GM12864 (cell line): ENCODE data around the gene SPDEF.

ENCODE experiments used
- DNase-seq: peaks from one replicate; pipeline ENCODE4 v3.0.0-alpha.2; 2011; ENCODE audit warnings: low read depth
- H3K4me3 ChIP-seq: 2 replicates; pipeline ENCODE4 v1.5.1; 2011; ENCODE audit warnings: mild to moderate bottlenecking, low read depth, low read length, control low read depth
- TF ChIP-seq, protein P1 (sequence below): IDR thresholded peaks from 2 replicates; pipeline ENCODE4 v1.5.1; 2011; ENCODE audit warnings: low read depth, mild to moderate bottlenecking, moderate library complexity, low read length, control low read depth, inconsistent platforms; ENCODE audit errors: missing control alignments

Gene SPDEF

DNA sequence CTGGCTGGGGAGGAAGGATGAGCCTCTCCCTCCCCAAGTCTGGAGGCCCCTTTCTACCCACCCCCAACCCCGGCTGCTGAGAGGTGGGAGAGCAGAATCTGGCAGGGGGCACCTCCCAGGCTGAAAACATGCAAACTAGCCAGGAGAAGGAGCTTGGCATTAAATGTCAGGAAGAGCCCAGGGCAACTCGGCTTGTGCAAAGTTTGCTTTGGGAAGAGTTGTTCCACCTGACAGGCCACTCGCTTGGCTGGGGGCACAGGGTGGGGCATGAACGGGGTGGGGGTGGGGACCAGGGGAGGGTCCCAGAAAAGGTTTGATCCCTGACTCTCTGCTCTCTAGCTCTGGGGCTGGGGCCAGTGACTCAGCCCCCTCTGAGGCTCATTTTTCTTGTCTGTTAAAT is 3.0 kb downstream of the SPDEF start:
- H3K4me3 ChIP-seq = no peak overlapping the region

DNA sequence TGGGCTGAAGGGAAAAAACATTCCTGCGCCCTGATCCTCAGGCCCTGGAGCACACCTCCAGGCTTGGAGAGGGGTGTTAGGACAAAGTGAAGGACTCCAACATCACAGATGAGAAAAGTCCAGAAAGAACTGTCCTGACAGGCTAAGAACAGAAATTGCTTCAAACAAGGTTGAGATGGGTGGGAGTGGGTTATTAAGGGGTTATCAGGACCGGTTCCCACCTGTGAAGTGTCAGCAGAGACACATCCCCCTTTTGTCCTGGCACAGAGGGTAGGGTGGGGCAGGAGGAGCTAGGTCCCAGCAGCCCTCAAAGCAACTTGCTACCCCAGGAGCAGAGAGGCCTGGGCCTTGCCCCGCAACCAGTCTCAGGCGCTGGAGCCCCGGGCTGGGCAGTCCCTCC is 3.5 kb downstream of the SPDEF start:
- TF ChIP-seq, protein P1, sequence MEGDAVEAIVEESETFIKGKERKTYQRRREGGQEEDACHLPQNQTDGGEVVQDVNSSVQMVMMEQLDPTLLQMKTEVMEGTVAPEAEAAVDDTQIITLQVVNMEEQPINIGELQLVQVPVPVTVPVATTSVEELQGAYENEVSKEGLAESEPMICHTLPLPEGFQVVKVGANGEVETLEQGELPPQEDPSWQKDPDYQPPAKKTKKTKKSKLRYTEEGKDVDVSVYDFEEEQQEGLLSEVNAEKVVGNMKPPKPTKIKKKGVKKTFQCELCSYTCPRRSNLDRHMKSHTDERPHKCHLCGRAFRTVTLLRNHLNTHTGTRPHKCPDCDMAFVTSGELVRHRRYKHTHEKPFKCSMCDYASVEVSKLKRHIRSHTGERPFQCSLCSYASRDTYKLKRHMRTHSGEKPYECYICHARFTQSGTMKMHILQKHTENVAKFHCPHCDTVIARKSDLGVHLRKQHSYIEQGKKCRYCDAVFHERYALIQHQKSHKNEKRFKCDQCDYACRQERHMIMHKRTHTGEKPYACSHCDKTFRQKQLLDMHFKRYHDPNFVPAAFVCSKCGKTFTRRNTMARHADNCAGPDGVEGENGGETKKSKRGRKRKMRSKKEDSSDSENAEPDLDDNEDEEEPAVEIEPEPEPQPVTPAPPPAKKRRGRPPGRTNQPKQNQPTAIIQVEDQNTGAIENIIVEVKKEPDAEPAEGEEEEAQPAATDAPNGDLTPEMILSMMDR = no peak
- H3K4me3 ChIP-seq = no peak overlapping the region
- no peak for DNase-seq

More for the DNA sequence above, 3.0 kb downstream of the SPDEF start:
- TF ChIP-seq, protein P1 = no peak
- DNase-seq = no peak

DNA sequence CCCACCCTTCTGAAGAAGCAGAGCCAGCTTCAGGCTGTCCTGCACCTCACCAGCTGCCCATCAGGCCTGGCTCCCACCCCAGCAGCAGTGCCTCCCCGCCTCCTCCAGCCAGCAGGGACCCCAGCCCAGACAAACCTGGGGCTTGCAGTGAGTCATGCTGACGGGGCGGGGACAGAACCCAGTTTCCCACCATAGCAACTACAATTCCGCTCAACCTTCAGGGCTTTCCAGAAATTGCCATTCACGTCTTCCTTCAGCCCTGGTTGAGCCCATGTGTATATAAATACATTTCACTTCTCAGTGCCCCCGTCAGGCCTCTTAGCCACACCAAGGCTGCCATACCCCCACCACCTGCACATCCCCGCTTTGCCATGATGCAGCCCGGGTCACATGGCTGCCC is 4.4 kb downstream of the SPDEF start:
- no peak for DNase-seq
- TF ChIP-seq, protein P1 = no peak

DNA sequence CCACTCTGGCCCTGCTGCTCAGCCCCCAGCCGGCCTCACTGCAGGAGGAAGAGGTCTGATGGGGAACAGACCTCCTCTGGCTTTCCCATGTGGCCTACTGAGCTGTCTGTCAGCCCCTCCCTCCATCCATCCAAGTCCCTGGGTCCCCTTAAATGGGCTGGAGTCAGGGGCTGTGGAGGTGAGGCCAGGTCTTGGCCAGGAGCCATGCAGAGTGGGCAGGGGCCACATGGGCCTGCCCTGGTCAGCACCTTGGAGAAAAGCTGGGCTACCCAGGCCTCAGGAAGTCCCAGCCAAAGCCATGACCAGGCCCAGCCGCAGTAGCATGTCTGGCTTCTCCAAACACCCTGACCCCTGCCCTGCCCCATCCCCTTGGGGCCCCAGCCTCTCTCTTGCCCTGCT is 6.3 kb downstream of the SPDEF start:
- TF ChIP-seq, protein P1 = no peak
- no peak for DNase-seq
- H3K4me3 ChIP-seq = no peak overlapping the region

More for the DNA sequence above, 4.4 kb downstream of the SPDEF start:
- no peak overlapping the region for H3K4me3 ChIP-seq

DNA sequence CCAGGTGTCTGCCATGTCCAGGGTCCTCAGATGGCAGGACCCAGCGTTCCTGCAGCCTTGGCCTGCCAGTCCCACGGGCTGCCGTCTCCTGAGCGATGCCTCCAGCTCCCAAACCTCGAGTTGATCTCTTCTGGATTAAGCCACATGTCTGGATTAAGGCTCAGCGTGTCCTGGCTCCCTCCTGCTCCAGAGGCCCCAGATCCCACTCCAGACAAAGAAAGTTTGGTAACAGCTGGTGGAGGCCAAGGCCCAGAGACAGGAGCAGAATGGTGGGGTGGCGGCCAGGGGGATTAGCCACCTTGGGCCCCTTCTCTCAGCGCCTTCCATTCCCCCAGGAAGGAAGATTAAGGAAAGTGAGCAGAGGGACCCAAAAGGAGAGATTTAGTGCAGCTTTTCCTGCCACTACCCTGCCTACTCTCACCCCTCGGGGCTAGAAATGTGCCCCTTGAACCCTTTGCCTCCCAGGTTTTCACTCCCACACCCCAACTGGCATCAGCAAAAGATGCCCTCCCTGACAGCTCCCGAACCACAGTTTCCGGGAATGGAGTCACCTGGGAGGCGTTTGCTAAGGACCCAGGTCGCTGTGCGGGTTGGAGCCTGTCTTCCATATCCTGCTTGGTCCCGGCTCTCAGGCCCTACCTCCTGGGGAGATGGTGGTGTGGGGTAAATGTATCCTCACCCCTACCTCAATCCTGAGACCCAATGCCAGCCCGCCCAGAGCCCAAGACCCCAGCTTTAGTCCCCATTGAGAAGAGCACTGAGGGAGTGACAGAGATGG is 6.9 kb downstream of the SPDEF start:
- TF ChIP-seq, protein P1 = no peak

DNA sequence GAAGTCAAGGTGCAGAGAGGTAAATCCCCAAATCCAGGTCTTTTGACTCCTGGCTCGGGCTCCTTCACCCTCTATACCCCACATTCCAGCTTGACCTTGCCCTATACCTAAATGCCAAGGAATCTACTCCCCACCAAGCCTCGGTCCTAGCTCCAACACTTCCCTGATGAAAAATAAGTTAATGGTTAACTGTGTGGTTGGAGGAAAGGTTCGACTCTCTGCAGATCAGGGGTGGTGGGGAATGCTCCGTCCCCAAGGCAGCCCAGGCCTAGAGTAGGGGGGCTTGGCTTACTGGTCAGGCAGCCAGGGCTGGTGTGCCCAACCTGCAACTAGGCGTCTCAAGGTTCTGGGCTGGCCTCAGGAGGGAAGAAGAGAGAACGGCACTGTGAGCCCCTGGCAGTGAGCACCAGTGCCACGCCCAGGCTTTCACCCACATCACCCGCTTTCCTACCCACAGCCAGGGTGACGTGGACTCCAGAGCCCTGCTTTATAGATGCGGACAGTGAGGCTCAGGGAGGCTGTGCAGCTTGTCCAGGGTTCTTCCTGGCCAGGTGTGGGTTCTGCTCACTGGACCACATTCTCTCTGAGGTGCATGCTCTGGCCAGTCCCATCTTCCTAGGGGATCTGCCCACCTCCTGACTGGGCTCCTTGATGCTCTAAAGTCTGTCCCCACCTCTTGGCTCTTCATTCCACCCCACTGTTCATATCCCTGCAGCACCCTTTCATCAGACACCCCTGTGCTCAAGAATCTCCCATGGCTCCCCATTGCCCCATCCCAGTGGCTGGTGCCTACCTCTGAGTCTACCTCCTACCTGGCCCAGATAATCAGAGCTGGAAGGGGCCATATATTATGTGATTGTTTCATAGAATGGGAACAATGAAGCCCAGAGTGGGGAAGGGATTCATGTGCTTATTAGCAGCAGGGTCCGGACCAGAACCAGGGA is 8.2 kb downstream of the SPDEF start:
- TF ChIP-seq, protein P1 = no peak
- no peak overlapping the region for H3K4me3 ChIP-seq
- DNase-seq = no peak

More for the DNA sequence above, 6.9 kb downstream of the SPDEF start:
- H3K4me3 ChIP-seq = no peak overlapping the region
- DNase-seq = no peak
